GM23338 (cell line): ENCODE measurements around the gene PCBP3. TPM values are rescaled to one million over a fixed set of nuclear protein-coding genes. Genes with fewer than 3 reads are reported as not detected.

Experiments
- ATAC-seq: fragments of 200-7000 bp; cut with Tn5 transposase; 3 replicates; pipeline ENCODE4 v1.9.1; 2020
- DNase-seq: peaks from one replicate; pipeline ENCODE4 v3.0.0-alpha.2; 2015; ENCODE audit warnings: low spot score
- H2AFZ ChIP-seq: fragments of 200-600 bp; sonication (generic); 2 replicates; pipeline ENCODE4 v1.8.0; 2016; ENCODE audit warnings: antibody characterized with exemption, mild to moderate bottlenecking, moderate library complexity
- H3F3A ChIP-seq: fragments of 200-600 bp; sonication (generic); replicated peaks from 2 replicates; pipeline ENCODE4 v1.8.0; 2017; ENCODE audit warnings: antibody characterized with exemption, mixed run types, low read depth
- H3K27ac ChIP-seq: fragments of 200-600 bp; sonication (generic); 2 replicates; pipeline ENCODE4 v1.6.1; 2016; ENCODE audit warnings: low read depth
- H3K27me3 ChIP-seq: fragments of 200-600 bp; sonication (generic); 2 replicates; pipeline ENCODE4 v1.8.0; 2016; ENCODE audit warnings: mild to moderate bottlenecking, mixed run types, moderate library complexity; ENCODE audit not compliant: insufficient read depth
- H3K36me3 ChIP-seq: fragments of 200-600 bp; sonication (generic); 2 replicates; pipeline ENCODE4 v1.8.0; 2016; ENCODE audit warnings: mild to moderate bottlenecking; ENCODE audit not compliant: insufficient read depth
- H3K4me1 ChIP-seq: fragments of 200-600 bp; sonication (generic); 2 replicates; pipeline ENCODE4 v1.8.0; 2016; ENCODE audit warnings: mild to moderate bottlenecking, moderate library complexity; ENCODE audit not compliant: insufficient read depth
- H3K4me2 ChIP-seq: fragments of 200-600 bp; sonication (generic); 2 replicates; pipeline ENCODE4 v1.7.1; 2017; ENCODE audit warnings: mixed run types
- H3K4me3 ChIP-seq: fragments of 200-600 bp; sonication (generic); 2 replicates; pipeline ENCODE4 v1.6.1; 2016; ENCODE audit warnings: mixed run types
- H3K79me2 ChIP-seq: fragments of 200-600 bp; sonication (generic); replicated peaks from 2 replicates; pipeline ENCODE4 v1.8.0; 2017; ENCODE audit warnings: mild to moderate bottlenecking; ENCODE audit not compliant: insufficient read depth
- H3K9me2 ChIP-seq: fragments of 200-600 bp; sonication (generic); 2 replicates; pipeline ENCODE4 v1.8.0; 2017; ENCODE audit not compliant: insufficient read depth
- H4K20me1 ChIP-seq: fragments of 200-600 bp; sonication (generic); replicated peaks from 2 replicates; pipeline ENCODE4 v1.8.0; 2017; ENCODE audit warnings: mild to moderate bottlenecking; ENCODE audit not compliant: insufficient read depth
- H3K27ac Mint-ChIP-seq: 2 replicates; pipeline ENCODE4 v1.8.0; 2020; ENCODE audit warnings: inconsistent platforms, mild to moderate bottlenecking, moderate library complexity, mixed read lengths
- H3K27me3 Mint-ChIP-seq: 3 replicates; pipeline ENCODE4 v1.8.0; 2022; ENCODE audit warnings: low read depth, mild to moderate bottlenecking, moderate library complexity, mixed read lengths, inconsistent platforms; ENCODE audit not compliant: insufficient read depth, poor library complexity
- H3K36me3 Mint-ChIP-seq: 3 replicates; pipeline ENCODE4 v1.8.0; 2021; ENCODE audit warnings: low read depth, mild to moderate bottlenecking, inconsistent platforms, moderate library complexity, mixed read lengths
- H3K4me1 Mint-ChIP-seq: 3 replicates; pipeline ENCODE4 v1.8.0; 2020; ENCODE audit warnings: mild to moderate bottlenecking, inconsistent platforms, mixed read lengths
- H3K4me3 Mint-ChIP-seq: 3 replicates; pipeline ENCODE4 v1.8.0; 2021; ENCODE audit warnings: moderate library complexity, mild to moderate bottlenecking, inconsistent platforms, mixed read lengths
- H3K9me3 Mint-ChIP-seq: 3 replicates; pipeline ENCODE4 v1.8.0; 2020; ENCODE audit warnings: moderate library complexity, mild to moderate bottlenecking, inconsistent platforms, mixed read lengths
- CREB1 ChIP-seq: fragments of 250-450 bp; sonication (Bioruptor Pico); IDR thresholded peaks from 2 replicates; pipeline ENCODE4 v1.5.0; 2020; ENCODE audit warnings: low read depth, mild to moderate bottlenecking, moderate library complexity
- POLR2AphosphoS5 ChIP-seq: IDR thresholded peaks from 2 replicates; pipeline ENCODE4 v1.6.1; 2016; ENCODE audit warnings: antibody characterized with exemption, low read depth
- ZNF114 ChIP-seq: fragments of 250-450 bp; sonication (Bioruptor Pico); IDR thresholded peaks from 2 replicates; pipeline ENCODE4 v1.5.0; 2020; ENCODE audit warnings: mild to moderate bottlenecking, moderate library complexity
- polyA plus RNA-seq: library from polyadenylated mRNA; unstranded; fragments of >200 nt; fragmentation: Nextera tagmentation; extraction: Ambion mirVana; gene quantifications from 2 replicates; pipeline ENCODE4 v1.2.1, GENCODE V29; 2016
- total RNA-seq: library from RNA; depleted of rRNA; stranded (reverse); fragments of >200 nt; shearing (Covaris generic); gene quantifications from 2 replicates; pipeline ENCODE4 v1.2.3, GENCODE V29; 2014
- TF ChIP-seq, protein P1 (sequence below): fragments of 250-450 bp; sonication (Bioruptor Pico); IDR thresholded peaks from 2 replicates; pipeline ENCODE4 v1.5.0; 2020; ENCODE audit warnings: mild to moderate bottlenecking, moderate library complexity
- TF ChIP-seq, protein P2 (sequence below): IDR thresholded peaks from one replicate; pipeline ENCODE4 v1.6.1; 2018; ENCODE audit warnings: antibody characterized with exemption; ENCODE audit not compliant: unreplicated experiment

PCBP3 gene
- total and polyA plus RNA-seq, 2 experiments from 2014 or later = 7.1 to 9.1 TPM

DNA sequence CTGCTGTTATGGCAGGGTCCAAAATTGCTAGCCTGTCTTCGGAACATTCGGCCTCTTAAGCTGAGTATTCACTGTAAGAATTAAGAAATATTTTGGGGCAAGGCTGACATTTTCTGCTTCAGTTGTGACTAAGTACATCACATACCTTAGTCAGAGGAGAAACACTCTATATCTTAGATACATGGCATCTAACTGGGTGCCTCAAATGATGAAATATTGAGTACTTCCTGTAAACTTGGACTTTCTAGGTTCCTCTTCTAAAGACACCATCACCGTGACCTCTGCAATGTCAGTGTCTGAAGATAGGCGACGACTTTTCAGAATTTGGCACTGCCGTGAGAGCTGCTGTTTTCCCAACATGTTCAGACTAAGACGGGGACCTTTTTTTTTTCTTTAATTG lies 65.6 kb downstream of the PCBP3 start (continued):
- TF ChIP-seq, protein P1, sequence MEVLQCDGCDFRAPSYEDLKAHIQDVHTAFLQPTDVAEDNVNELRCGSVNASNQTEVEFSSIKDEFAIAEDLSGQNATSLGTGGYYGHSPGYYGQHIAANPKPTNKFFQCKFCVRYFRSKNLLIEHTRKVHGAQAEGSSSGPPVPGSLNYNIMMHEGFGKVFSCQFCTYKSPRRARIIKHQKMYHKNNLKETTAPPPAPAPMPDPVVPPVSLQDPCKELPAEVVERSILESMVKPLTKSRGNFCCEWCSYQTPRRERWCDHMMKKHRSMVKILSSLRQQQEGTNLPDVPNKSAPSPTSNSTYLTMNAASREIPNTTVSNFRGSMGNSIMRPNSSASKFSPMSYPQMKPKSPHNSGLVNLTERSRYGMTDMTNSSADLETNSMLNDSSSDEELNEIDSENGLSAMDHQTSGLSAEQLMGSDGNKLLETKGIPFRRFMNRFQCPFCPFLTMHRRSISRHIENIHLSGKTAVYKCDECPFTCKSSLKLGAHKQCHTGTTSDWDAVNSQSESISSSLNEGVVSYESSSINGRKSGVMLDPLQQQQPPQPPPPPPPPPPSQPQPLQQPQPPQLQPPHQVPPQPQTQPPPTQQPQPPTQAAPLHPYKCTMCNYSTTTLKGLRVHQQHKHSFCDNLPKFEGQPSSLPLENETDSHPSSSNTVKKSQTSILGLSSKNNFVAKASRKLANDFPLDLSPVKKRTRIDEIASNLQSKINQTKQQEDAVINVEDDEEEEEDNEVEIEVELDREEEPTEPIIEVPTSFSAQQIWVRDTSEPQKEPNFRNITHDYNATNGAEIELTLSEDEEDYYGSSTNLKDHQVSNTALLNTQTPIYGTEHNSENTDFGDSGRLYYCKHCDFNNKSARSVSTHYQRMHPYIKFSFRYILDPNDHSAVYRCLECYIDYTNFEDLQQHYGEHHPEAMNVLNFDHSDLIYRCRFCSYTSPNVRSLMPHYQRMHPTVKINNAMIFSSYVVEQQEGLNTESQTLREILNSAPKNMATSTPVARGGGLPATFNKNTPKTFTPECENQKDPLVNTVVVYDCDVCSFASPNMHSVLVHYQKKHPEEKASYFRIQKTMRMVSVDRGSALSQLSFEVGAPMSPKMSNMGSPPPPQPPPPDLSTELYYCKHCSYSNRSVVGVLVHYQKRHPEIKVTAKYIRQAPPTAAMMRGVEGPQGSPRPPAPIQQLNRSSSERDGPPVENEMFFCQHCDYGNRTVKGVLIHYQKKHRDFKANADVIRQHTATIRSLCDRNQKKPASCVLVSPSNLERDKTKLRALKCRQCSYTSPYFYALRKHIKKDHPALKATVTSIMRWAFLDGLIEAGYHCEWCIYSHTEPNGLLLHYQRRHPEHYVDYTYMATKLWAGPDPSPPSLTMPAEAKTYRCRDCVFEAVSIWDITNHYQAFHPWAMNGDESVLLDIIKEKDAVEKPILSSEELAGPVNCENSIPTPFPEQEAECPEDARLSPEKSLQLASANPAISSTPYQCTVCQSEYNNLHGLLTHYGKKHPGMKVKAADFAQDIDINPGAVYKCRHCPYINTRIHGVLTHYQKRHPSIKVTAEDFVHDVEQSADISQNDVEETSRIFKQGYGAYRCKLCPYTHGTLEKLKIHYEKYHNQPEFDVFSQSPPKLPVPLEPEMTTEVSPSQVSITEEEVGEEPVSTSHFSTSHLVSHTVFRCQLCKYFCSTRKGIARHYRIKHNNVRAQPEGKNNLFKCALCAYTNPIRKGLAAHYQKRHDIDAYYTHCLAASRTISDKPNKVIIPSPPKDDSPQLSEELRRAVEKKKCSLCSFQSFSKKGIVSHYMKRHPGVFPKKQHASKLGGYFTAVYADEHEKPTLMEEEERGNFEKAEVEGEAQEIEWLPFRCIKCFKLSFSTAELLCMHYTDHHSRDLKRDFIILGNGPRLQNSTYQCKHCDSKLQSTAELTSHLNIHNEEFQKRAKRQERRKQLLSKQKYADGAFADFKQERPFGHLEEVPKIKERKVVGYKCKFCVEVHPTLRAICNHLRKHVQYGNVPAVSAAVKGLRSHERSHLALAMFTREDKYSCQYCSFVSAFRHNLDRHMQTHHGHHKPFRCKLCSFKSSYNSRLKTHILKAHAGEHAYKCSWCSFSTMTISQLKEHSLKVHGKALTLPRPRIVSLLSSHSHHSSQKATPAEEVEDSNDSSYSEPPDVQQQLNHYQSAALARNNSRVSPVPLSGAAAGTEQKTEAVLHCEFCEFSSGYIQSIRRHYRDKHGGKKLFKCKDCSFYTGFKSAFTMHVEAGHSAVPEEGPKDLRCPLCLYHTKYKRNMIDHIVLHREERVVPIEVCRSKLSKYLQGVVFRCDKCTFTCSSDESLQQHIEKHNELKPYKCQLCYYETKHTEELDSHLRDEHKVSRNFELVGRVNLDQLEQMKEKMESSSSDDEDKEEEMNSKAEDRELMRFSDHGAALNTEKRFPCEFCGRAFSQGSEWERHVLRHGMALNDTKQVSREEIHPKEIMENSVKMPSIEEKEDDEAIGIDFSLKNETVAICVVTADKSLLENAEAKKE = no peak
- TF ChIP-seq POLR2AphosphoS5 = no peak
- TF ChIP-seq, protein P2, sequence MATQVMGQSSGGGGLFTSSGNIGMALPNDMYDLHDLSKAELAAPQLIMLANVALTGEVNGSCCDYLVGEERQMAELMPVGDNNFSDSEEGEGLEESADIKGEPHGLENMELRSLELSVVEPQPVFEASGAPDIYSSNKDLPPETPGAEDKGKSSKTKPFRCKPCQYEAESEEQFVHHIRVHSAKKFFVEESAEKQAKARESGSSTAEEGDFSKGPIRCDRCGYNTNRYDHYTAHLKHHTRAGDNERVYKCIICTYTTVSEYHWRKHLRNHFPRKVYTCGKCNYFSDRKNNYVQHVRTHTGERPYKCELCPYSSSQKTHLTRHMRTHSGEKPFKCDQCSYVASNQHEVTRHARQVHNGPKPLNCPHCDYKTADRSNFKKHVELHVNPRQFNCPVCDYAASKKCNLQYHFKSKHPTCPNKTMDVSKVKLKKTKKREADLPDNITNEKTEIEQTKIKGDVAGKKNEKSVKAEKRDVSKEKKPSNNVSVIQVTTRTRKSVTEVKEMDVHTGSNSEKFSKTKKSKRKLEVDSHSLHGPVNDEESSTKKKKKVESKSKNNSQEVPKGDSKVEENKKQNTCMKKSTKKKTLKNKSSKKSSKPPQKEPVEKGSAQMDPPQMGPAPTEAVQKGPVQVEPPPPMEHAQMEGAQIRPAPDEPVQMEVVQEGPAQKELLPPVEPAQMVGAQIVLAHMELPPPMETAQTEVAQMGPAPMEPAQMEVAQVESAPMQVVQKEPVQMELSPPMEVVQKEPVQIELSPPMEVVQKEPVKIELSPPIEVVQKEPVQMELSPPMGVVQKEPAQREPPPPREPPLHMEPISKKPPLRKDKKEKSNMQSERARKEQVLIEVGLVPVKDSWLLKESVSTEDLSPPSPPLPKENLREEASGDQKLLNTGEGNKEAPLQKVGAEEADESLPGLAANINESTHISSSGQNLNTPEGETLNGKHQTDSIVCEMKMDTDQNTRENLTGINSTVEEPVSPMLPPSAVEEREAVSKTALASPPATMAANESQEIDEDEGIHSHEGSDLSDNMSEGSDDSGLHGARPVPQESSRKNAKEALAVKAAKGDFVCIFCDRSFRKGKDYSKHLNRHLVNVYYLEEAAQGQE = no peak

DNA sequence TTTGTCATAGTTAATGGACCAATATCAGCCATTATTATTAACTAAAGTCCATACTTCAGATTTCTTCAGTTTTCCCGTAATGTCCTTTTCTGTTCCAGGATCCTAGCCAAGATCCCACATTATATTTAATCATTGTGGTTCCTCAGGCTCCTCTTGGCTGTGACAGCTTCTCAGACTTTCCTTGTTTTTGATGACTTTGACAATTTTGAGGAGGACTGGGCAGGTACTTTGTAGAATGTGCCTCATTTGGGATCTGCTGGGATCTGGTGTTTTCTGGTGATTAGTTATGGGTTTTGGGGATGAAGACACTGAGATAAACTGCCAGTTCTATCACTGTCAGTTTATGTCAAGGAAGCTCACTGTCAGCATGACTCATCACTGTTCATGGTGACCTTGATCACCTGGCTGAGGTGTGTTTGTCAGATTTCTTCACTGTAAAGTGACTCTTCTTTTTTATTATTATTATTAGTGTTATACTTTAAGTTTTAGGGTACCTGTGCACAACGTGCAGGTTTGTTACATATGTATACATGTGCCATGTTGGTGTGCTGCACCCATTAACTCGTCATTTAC lies 66.3 kb downstream of the PCBP3 start:
- H3K4me1 Mint-ChIP-seq = peaks cover 2% of the 10 kb centered on the region; the same call in 1 of the 3 replicates
- Histone ChIP-seq H3K27me3 (no peaks in the 10 kb centered on the region), H3K4me2 (no peak overlapping the region), H2AFZ (no peak overlapping the region), H3K9me2 (no peaks in the 10 kb centered on the region), H3K4me1 (no peaks in the 10 kb centered on the region), H3K4me3 (no peak overlapping the region), H3K27ac (no peak overlapping the region), H4K20me1 (no peaks in the 10 kb centered on the region; the same call in 1 of the 2 replicates), H3K79me2 (no peaks in the 10 kb centered on the region), H3K36me3 (no peaks in the 10 kb centered on the region), H3F3A (no peaks in the 10 kb centered on the region)
- H3K36me3 Mint-ChIP-seq = no peaks in the 10 kb centered on the region; the same call in 2 of the 3 replicates
- no peak overlapping the region for H3K4me3 Mint-ChIP-seq
- peaks cover 3% of the 10 kb centered on the region for H3K27me3 Mint-ChIP-seq
- H3K9me3 Mint-ChIP-seq = no peaks in the 10 kb centered on the region; the same call in 2 of the 3 replicates
- DNase-seq (no peak), ATAC-seq (no peak)
- no peak overlapping the region for H3K27ac Mint-ChIP-seq
- TF ChIP-seq ZNF114 (CRISPR knock-in tag) (no peak), CREB1 (no peak)
- TF ChIP-seq, protein P1 = no peak
